Measurements from ENCODE around the gene PXYLP1.

DNA sequence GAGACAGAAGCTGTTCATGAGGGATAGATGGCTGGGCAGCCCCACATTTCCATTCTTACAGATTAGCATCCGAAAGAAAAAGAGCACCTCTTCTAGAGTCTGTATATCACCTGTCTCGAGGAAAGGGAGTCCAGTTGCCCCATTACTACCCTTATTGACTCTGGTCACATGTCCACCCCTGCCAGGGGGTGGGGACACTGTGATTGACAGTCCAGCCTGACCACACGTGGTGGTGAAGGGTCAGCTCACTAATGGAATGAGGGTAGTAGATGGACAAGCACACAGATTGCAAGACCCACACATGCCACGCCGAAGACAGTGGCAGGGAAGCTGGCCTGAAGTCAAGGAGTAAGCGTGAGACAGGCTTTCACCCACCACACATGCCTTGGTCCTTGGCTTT is 45.8 kb downstream of the PXYLP1 start:
- TF ChIP-seq RAD21 (IDR thresholded peaks at IDR 0.05; ENCODE audit: low read depth) (no peak), TAF1 (IDR thresholded peaks at IDR 0.05; ENCODE audit: low read depth) (no peak), TCF12 (IDR thresholded peaks at IDR 0.05; ENCODE audit: low read depth) (no peak), ZBTB7A (IDR thresholded peaks at IDR 0.05; ENCODE audit: low read depth) (no peak), MAX (IDR thresholded peaks at IDR 0.05) (no peak), YY1 (IDR thresholded peaks at IDR 0.05; ENCODE audit: low read depth) (no peak), TEAD4 (IDR thresholded peaks at IDR 0.05) (no peak), NFIC (IDR thresholded peaks at IDR 0.05) (no peak), REST (IDR thresholded peaks at IDR 0.05; ENCODE audit: low read depth) (no peak), USF1 (IDR thresholded peaks at IDR 0.05) (no peak)
